Activated CD4-positive, alpha-beta memory T cell treated with anti-CD3 and anti-CD28 coated beads for 36 hours (primary cell): Measurements from ENCODE around the gene RAPGEF4. TPM values are rescaled to one million over a fixed set of nuclear protein-coding genes. Genes with fewer than 3 reads are reported as not detected.

Experiments
- CTCF ChIA-PET: fragments of 350-600 bp; sonication (Branson Sonifier 250); formaldehyde crosslinking; loops from one replicate; lab custom pipeline; 2021; ENCODE audit warnings: antibody characterized with exemption, inconsistent platforms; lab: Charles Lee
- POLR2A ChIA-PET: fragments of 350-600 bp; sonication (Branson Sonifier 250); formaldehyde crosslinking; loops from one replicate; lab custom pipeline; 2021; ENCODE audit warnings: antibody characterized with exemption; lab: Charles Lee
- DNase-seq: peaks from one replicate; pipeline ENCODE4 v3.0.0-alpha.2; 2020
- H3K27ac Mint-ChIP-seq: one replicate; pipeline ENCODE4 v1.8.0; 2021; ENCODE audit warnings: mixed read lengths
- H3K27me3 Mint-ChIP-seq: one replicate; pipeline ENCODE4 v1.8.0; 2021; ENCODE audit warnings: mixed read lengths
- H3K36me3 Mint-ChIP-seq: one replicate; pipeline ENCODE4 v1.8.0; 2021; ENCODE audit warnings: mixed read lengths
- H3K4me1 Mint-ChIP-seq: one replicate; pipeline ENCODE4 v1.8.0; 2021; ENCODE audit warnings: low read depth, mixed read lengths
- H3K4me3 Mint-ChIP-seq: one replicate; pipeline ENCODE4 v1.8.0; 2021; ENCODE audit warnings: mild to moderate bottlenecking, mixed read lengths
- H3K9me3 Mint-ChIP-seq: one replicate; pipeline ENCODE4 v1.8.0; 2021; ENCODE audit warnings: mixed read lengths
- intact Hi-C: fragments of 100-400 bp; cut with micrococcal nuclease; formaldehyde crosslinking; loops from one replicate; pipeline ENCODE4 v1.15.1; 2023
- total RNA-seq, 2 experiments: library from RNA; stranded (reverse); gene quantifications; one replicate each; pipeline ENCODE4 v1.2.3, GENCODE V29; 2021

Gene RAPGEF4
- total RNA-seq, 2 experiments from 2014 or later: 0.21 TPM; not detected in 1

DNA sequence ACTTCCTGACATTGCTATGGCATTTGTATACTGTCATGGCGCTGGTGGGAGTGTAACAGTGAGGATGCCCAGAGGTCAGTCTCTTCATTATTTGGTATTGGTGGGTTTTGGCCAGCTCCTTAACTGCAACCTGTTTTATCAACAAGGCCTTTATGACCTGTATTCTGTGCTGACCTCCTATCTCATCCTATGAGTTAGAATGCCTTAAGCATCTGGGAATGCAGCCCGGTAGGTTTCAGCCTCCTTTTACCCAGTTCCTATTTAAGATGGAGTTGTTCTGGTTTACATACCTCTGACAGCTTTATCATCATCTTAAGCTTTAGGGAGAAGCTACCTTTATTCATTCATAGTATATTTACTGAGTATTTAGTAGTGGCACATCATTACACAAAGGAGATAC is 103.8 kb downstream of the RAPGEF4 start:
- Mint-ChIP-seq H3K9me3 (no peaks in the 10 kb centered on the region), H3K4me1 (no peaks in the 10 kb centered on the region), H3K27ac (no peak overlapping the region), H3K4me3 (no peak overlapping the region), H3K36me3 (no peaks in the 10 kb centered on the region), H3K27me3 (peaks cover 11% of the 10 kb centered on the region)
- POLR2A ChIA-PET: no interaction called here
- intact Hi-C loops: no loop called here
- CTCF ChIA-PET: no interaction called here
- DNase-seq: no peak

DNA sequence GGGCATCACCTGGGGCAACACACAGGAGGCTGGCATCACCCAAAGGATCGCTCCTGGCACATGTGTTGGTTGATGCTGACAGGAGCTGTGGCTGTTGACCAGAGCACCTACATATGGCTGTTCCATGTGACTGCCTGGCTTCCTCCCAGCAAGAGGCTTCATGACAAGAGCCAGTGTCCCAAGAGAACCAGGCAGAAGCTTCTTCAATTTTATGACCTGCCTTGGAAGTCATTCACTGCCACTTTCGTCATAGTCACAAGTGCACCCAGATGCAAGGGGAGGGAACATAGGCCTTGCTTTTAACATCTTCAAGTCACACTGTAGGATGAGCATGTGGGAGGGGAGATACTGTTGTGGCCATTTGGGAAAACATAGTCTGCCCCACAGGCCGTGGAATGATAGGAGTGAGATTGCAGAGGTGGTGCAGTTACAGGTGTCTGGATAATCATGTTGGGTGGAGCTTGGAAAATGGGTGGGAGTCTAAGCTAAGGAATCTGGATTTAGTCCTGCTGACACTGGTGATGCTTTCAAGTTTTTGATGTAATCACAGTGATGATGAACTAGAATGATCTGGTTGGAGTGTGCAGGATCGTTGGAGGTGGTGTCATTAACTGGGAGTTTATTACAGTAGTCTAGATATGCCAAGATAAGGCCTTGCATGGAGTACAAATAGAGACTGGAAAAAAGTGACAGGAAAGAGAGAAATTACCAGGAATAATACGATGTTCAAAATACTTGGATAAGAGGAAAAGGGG is 107.0 kb downstream of the RAPGEF4 start:
- no peaks in the 10 kb centered on the region for H3K36me3 Mint-ChIP-seq
- H3K4me3 Mint-ChIP-seq: no peak overlapping the region
- intact Hi-C loops: no loop called here
- no peaks in the 10 kb centered on the region for H3K4me1 Mint-ChIP-seq
- H3K9me3 Mint-ChIP-seq: no peaks in the 10 kb centered on the region
- peaks cover 6% of the 10 kb centered on the region for H3K27me3 Mint-ChIP-seq
- no peak for DNase-seq
- H3K27ac Mint-ChIP-seq: no peak overlapping the region
- ChIA-PET POLR2A (no interaction called here), CTCF (no interaction called here)

DNA sequence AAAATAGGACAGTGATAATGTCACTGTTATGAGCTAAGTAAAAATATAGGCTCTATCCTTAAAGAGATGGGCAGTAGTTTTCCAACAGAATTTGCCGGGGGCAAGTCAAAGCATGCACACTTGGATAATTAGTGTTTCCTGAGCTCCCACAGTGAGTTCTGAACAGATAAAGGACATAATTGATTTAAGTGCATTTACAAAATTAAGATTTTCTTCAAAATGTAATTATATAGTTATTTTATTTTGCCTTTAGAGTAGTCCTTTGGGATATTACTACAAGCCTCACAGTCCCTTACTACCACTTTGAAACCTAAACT is 107.6 kb downstream of the RAPGEF4 start:
- POLR2A ChIA-PET: no interaction called here
- intact Hi-C loops: no loop called here
- Mint-ChIP-seq H3K4me3 (no peak overlapping the region), H3K36me3 (no peaks in the 10 kb centered on the region), H3K27me3 (peaks cover 4% of the 10 kb centered on the region), H3K9me3 (no peaks in the 10 kb centered on the region), H3K27ac (no peak overlapping the region), H3K4me1 (no peaks in the 10 kb centered on the region)
- DNase-seq: no peak
- CTCF ChIA-PET: no interaction called here

DNA sequence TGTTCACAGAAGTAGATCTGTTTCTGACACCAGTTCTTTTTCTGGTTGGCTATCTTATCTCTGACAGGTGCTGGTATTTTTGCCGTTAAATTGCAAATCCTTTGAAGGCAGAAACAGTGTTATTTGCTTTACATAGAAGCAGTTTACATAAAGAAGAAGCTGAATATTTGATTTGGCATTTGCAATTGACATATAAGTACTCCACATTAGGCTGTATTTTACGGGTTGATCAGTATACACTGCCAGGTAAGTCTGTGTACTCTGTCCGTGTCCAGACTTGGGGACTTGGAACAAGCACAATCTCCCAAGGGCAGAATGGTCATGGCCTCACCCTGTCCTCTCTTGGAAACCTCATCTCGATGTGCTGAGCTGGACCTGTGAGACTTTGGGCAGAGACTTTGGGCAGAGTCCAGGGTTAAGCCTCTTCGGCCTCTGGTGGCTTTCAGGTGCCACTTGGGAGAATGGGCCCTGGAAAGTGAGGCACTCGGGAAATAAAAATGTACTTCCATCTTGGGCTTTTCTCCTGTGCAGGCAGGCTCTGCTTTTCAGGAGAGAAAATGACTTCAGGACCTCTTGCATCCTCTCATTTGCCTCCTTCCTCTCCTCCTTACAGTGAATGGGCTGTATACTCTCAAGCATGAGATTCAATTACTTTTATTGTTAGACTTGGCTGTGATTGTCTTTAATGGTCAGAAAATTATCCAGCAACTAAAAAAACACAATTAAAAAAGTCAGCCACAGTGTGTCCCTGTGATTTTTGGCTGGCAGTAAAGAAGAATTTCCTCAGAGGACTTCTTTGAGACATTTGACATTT is 108.5 kb downstream of the RAPGEF4 start:
- DNase-seq: no peak
- H3K27me3 Mint-ChIP-seq: peaks cover 4% of the 10 kb centered on the region
- no peak overlapping the region for H3K27ac Mint-ChIP-seq
- no peaks in the 10 kb centered on the region for H3K9me3 Mint-ChIP-seq
- no peak overlapping the region for H3K4me3 Mint-ChIP-seq
- CTCF ChIA-PET: interaction anchor here (1.1 kb wide), 1 partner anchor 21 kb away, joined by 3 read pairs; no protein-coding TSS in a partner anchor
- POLR2A ChIA-PET: no interaction called here
- no peaks in the 10 kb centered on the region for H3K36me3 Mint-ChIP-seq
- intact Hi-C loops: no loop called here
- H3K4me1 Mint-ChIP-seq: no peaks in the 10 kb centered on the region

DNA sequence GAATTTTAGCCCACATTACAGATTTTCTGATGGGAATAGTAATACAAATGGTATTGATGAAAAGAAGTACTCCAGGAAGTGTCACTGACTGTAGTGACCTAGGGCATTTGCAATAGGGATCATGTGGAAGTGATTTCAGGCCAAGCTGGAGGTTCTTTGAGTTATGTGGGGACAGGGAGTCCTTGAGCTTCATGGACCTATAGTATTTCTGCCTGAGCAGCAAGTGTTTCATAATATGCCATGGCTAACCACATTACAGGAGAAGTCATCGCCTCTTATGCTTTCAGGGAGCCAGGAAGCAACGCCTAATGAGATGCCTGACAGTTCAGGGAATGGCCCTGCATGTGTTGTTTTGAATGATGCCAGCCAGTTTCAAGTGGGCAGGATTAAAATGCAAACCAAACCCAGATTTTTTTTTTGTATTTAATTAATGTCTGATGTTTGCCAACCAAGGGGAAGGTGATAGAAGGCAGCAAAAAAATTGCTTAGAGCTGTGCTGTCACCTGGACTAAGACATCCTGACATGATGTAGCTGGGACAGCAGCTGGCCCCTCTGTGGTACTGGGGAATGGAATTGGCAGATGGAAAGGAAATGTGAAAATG is 109.5 kb downstream of the RAPGEF4 start:
- ChIA-PET POLR2A (no interaction called here), CTCF (no interaction called here)
- DNase-seq: no peak
- Mint-ChIP-seq H3K36me3 (no peaks in the 10 kb centered on the region), H3K4me1 (no peaks in the 10 kb centered on the region), H3K27me3 (peaks cover 1% of the 10 kb centered on the region), H3K9me3 (no peaks in the 10 kb centered on the region), H3K27ac (no peak overlapping the region), H3K4me3 (no peak overlapping the region)
- intact Hi-C loops: no loop called here

DNA sequence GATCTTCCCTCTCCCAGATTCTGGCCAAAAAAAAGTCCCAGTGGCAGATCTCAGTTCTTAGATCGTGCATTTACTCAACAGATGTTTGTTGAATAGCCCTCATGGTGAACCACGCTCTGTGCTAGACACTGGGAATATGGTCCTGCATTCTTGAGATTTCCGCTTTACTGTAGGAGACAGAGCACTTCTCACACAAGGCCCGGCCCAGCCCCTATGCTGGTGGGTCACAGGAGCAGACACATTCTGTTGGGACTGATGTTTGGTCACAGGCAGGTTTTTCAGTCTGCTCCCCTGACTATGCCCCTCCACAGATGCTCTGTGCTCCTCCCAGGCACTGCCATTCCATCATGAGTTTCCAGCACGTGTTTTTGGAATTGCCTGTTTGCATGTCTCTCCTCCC is 110.9 kb downstream of the RAPGEF4 start:
- DNase-seq: no peak
- ChIA-PET CTCF (no interaction called here), POLR2A (no interaction called here)
- Mint-ChIP-seq H3K4me1 (no peaks in the 10 kb centered on the region), H3K27me3 (peaks cover 1% of the 10 kb centered on the region), H3K36me3 (no peaks in the 10 kb centered on the region), H3K9me3 (peaks cover 5% of the 10 kb centered on the region), H3K27ac (no peak overlapping the region), H3K4me3 (no peak overlapping the region)
- intact Hi-C loops: no loop called here

DNA sequence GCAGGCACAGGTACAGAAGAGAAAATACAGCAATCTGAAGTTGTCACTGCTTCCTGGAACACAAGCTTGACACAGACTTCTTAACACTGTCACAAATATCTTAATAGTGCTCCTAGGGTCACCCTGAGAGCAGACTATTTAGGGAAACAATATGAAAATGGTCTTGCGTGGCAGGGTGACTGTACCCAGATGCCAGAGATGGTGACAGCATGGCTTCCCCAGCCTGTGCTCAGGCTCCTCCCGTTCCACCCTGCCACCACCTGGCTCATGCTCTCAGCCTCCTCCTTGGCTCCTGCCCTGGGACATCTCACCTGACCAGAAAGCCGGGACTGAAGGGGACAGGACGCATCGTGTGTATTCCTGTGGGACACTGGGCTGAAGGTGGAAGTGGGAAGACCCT is 111.5 kb downstream of the RAPGEF4 start:
- Mint-ChIP-seq H3K4me1 (no peaks in the 10 kb centered on the region), H3K9me3 (peaks cover 6% of the 10 kb centered on the region), H3K36me3 (no peaks in the 10 kb centered on the region), H3K27me3 (peaks cover 1% of the 10 kb centered on the region), H3K4me3 (no peak overlapping the region), H3K27ac (no peak overlapping the region)
- ChIA-PET CTCF (no interaction called here), POLR2A (no interaction called here)
- DNase-seq: no peak
- intact Hi-C loops: no loop called here

DNA sequence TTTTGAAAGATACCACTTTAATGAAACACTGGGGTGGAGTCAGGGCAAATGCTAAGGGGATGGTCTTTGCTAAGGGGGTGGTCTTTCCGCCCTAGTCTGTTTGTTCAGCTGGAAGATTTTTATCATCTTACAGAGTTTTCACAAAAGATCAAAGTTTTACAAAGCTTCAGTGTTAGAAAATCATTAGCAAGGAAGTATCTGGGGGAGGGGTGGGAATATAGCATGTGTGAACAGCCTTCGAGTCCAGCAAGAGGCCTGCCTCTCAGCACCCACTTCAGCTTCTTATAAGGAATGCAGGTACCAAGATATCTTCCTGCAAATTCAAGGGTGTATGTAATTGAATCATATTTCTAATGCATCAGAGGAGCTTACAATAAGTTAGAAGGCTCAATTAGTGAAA is 112.9 kb downstream of the RAPGEF4 start:
- CTCF ChIA-PET: interaction anchor here (1.4 kb wide), 1 partner anchor 84 kb away, joined by 3 read pairs; no protein-coding TSS in a partner anchor
- H3K36me3 Mint-ChIP-seq: no peaks in the 10 kb centered on the region
- no peaks in the 10 kb centered on the region for H3K4me1 Mint-ChIP-seq
- H3K4me3 Mint-ChIP-seq: no peak overlapping the region
- peaks cover 1% of the 10 kb centered on the region for H3K27me3 Mint-ChIP-seq
- POLR2A ChIA-PET: no interaction called here
- no peak for DNase-seq
- intact Hi-C loops: no loop called here
- no peak overlapping the region for H3K27ac Mint-ChIP-seq
- H3K9me3 Mint-ChIP-seq: peaks cover 6% of the 10 kb centered on the region

DNA sequence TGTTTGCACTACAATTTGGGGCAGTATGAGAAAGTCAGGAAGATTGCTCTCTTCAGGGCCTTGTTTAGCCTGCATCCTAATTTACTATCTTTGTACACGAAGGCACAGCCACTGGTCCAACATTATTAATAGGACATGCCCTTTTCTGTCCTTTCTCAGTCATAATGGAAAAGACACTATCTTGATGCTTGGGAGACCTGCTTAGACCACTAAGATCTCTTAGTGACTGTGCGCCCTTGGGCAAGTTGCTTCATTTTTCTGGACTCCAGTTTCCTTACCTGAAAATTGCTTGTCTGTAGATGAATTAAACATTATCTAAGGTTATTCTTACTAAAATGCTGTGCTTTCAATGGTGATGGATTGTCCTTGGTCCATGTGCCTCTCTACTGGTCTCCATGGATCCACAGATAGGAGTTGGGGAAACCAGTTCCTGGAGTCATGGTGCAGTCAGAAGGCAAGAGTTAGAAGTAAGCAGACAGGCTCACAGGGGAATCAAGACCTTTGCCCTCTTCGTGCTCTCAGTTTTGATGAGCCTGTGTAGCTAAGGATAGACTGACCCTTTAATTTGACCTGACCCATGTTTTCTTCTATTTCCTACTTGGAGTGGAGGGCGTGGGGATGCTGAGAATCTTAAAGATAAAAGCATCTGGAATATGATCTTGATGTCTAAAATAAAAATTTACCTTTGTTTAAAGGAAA is 114.0 kb downstream of the RAPGEF4 start:
- H3K27me3 Mint-ChIP-seq: peaks cover 3% of the 10 kb centered on the region
- ChIA-PET POLR2A (no interaction called here), CTCF (interaction anchor here (1.4 kb wide), 1 partner anchor 82 kb away, joined by 3 read pairs; no protein-coding TSS in a partner anchor)
- H3K36me3 Mint-ChIP-seq: no peaks in the 10 kb centered on the region
- no peaks in the 10 kb centered on the region for H3K4me1 Mint-ChIP-seq
- H3K27ac Mint-ChIP-seq: no peak overlapping the region
- no peak for DNase-seq
- peaks cover 6% of the 10 kb centered on the region for H3K9me3 Mint-ChIP-seq
- intact Hi-C loops: no loop called here
- H3K4me3 Mint-ChIP-seq: no peak overlapping the region

DNA sequence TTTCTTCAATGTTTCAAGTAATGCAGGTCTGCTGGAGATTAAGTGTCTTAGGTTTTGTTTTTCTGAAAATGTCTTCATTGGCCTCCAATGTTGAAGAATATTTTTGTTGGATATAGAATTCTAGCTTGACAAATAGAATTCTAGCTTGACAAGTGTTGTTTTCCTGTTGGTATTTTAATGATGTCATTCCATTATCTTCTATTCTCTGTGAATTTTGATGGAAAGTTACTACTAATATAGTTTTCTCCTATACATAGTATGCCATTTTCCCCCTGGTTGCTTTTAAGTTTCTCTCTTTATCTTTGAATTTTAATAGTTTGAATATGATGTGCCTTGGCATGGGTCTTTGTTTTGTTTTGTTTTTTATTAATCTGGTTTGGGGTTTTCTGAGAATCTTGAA is 119.9 kb downstream of the RAPGEF4 start:
- peaks cover 20% of the 10 kb centered on the region for H3K27me3 Mint-ChIP-seq
- no peaks in the 10 kb centered on the region for H3K4me1 Mint-ChIP-seq
- H3K4me3 Mint-ChIP-seq: no peak overlapping the region
- no peak overlapping the region for H3K27ac Mint-ChIP-seq
- no peaks in the 10 kb centered on the region for H3K36me3 Mint-ChIP-seq
- POLR2A ChIA-PET: no interaction called here
- CTCF ChIA-PET: interaction anchor here (0.8 kb wide), 1 partner anchor 172 kb away, joined by 3 read pairs; no protein-coding TSS in a partner anchor
- intact Hi-C loops: no loop called here
- peaks cover 6% of the 10 kb centered on the region for H3K9me3 Mint-ChIP-seq
- no peak for DNase-seq

DNA sequence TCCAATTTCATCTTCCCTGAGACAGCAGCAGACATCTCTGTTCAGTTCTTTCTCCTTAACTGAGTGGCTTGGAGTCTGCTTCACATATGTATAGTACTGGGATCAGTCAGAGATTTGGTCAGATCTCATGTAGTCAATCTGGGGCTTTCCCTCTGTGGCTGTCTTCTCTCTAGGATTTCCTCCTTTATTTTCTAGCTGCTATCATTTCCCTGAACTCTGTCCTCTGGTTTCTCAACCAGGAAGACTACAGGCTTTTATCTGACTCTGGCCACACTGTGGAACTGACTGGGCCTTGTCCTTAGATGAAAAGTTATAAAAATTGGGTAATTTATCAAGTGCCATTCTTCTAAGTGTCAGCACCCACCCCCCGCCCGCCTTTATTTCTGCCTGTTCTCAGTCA is 121.0 kb downstream of the RAPGEF4 start:
- no peaks in the 10 kb centered on the region for H3K36me3 Mint-ChIP-seq
- CTCF ChIA-PET: no interaction called here
- H3K4me3 Mint-ChIP-seq: no peak overlapping the region

DNA sequence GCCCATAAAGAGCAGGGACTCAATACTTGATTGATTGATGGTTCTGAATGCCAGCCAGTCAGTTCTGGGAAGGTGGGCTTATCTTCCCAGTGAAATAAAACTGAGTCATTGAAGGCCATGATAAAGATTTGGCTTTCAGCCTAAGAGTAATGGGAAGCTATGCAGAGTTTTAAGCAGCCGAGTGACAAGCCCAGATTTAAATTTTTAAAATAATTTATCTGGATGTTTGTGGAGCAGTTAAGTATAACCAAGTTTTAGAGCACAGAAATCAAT is 122.8 kb downstream of the RAPGEF4 start:
- POLR2A ChIA-PET: no interaction called here

More for the DNA sequence above, 121.0 kb downstream of the RAPGEF4 start:
- intact Hi-C loops: no loop called here
- POLR2A ChIA-PET: no interaction called here
- Mint-ChIP-seq H3K4me1 (no peaks in the 10 kb centered on the region), H3K27me3 (peaks cover 23% of the 10 kb centered on the region), H3K27ac (no peak overlapping the region), H3K9me3 (peaks cover under 1% of the 10 kb centered on the region)
- no peak for DNase-seq

More for the DNA sequence above, 122.8 kb downstream of the RAPGEF4 start:
- Mint-ChIP-seq H3K4me1 (no peaks in the 10 kb centered on the region), H3K9me3 (no peaks in the 10 kb centered on the region), H3K36me3 (no peaks in the 10 kb centered on the region), H3K27ac (no peak overlapping the region), H3K4me3 (no peak overlapping the region), H3K27me3 (peaks cover 28% of the 10 kb centered on the region)
- no peak for DNase-seq
- CTCF ChIA-PET: interaction anchor here (1.8 kb wide), 1 partner anchor 74 kb away, joined by 8 read pairs; no protein-coding TSS in a partner anchor
- intact Hi-C loops: no loop called here
